Calu3 (cell line): ENCODE measurements around the gene OR9Q1. TPM values are rescaled to one million over a fixed set of nuclear protein-coding genes. Genes with fewer than 3 reads are reported as not detected.

Experiments used
- BruUV-seq: library from RNA; stranded (reverse); fragments of 400-500 nt; replicated peaks from 2 replicates; lab custom pipeline; 2021; lab: Mats Ljungman, UMichigan
- CTCF ChIA-PET: fragments of 300-600 bp; sonication (Branson Sonifier 250); formaldehyde crosslinking; loops from one replicate; lab custom pipeline; 2022; ENCODE audit warnings: antibody characterized with exemption; lab: Charles Lee
- DNase-seq: peaks from one replicate; pipeline ENCODE4 v3.0.0; 2022
- H3K27ac Mint-ChIP-seq: one replicate; pipeline ENCODE4 v1.8.0; 2022; ENCODE audit warnings: mixed read lengths; ENCODE audit not compliant: unreplicated experiment
- H3K27me3 Mint-ChIP-seq: one replicate; pipeline ENCODE4 v1.8.0; 2022; ENCODE audit warnings: mixed read lengths; ENCODE audit not compliant: unreplicated experiment
- H3K36me3 Mint-ChIP-seq: one replicate; pipeline ENCODE4 v1.8.0; 2022; ENCODE audit warnings: mild to moderate bottlenecking, moderate library complexity, mixed read lengths; ENCODE audit not compliant: insufficient read depth, unreplicated experiment
- H3K4me1 Mint-ChIP-seq: one replicate; pipeline ENCODE4 v1.8.0; 2022; ENCODE audit warnings: mild to moderate bottlenecking, low read depth, mixed read lengths; ENCODE audit not compliant: unreplicated experiment
- H3K4me3 Mint-ChIP-seq: one replicate; pipeline ENCODE4 v1.8.0; 2022; ENCODE audit warnings: mild to moderate bottlenecking, low read depth, moderate library complexity, mixed read lengths; ENCODE audit not compliant: unreplicated experiment
- H3K9me3 Mint-ChIP-seq: one replicate; pipeline ENCODE4 v1.8.0; 2022; ENCODE audit warnings: low read depth, mixed read lengths; ENCODE audit not compliant: unreplicated experiment
- intact Hi-C: fragments of 100-400 bp; cut with micrococcal nuclease; formaldehyde crosslinking; loops from one replicate; pipeline ENCODE4 v1.10.0; 2022; ENCODE audit not compliant: unreplicated experiment
- total RNA-seq: library from RNA; stranded (reverse); gene quantifications from 2 replicates; pipeline ENCODE4 v1.2.3, GENCODE V29; 2022
- TF ChIP-seq, protein P1 (sequence below): fragments of 200-600 bp; IDR thresholded peaks from one replicate; pipeline ENCODE4 v1.8.0; 2022; ENCODE audit warnings: antibody characterized with exemption; ENCODE audit not compliant: unreplicated experiment

The OR9Q1 gene
- total RNA-seq, 1 experiment from 2014 or later: not detected

DNA sequence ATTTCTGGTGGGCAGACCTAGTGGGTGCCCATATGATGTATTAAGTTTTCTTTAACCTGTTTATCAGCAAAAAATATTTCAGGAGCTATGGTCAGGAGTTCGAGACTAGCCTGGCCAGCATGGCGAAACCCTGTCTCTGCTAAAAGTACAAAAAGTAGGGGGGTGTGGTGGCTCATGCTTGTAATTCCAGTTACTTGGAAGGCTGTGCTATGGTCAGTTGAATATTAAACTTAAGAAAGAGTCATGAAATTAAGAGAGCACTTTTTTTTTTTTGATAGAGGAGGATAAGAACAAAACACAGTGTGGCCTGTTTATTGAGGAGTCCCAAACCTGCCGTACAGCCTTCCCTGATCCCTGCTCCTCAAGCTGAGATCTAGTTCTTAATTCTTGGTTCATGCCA lies 36.9 kb downstream of the OR9Q1 start:
- intact Hi-C loops: loop anchor here (10.0 kb wide), 1 partner anchor 454 kb away; no protein-coding TSS in a partner anchor
- Mint-ChIP-seq H3K4me1 (peaks cover 55% of the 10 kb centered on the region), H3K9me3 (peaks cover 4% of the 10 kb centered on the region), H3K27ac (peak overlapping the region; percentile 53), H3K4me3 (no peak overlapping the region), H3K36me3 (no peaks in the 10 kb centered on the region), H3K27me3 (no peaks in the 10 kb centered on the region)
- CTCF ChIA-PET: interaction anchor here (0.6 to 1.4 kb wide), 2 partner anchors 240 to 309 kb away, joined by 3 to 4 read pairs; partner anchors contain the start of gene BTBD18
- no TSS peak for BruUV-seq
- TF ChIP-seq, protein P1, sequence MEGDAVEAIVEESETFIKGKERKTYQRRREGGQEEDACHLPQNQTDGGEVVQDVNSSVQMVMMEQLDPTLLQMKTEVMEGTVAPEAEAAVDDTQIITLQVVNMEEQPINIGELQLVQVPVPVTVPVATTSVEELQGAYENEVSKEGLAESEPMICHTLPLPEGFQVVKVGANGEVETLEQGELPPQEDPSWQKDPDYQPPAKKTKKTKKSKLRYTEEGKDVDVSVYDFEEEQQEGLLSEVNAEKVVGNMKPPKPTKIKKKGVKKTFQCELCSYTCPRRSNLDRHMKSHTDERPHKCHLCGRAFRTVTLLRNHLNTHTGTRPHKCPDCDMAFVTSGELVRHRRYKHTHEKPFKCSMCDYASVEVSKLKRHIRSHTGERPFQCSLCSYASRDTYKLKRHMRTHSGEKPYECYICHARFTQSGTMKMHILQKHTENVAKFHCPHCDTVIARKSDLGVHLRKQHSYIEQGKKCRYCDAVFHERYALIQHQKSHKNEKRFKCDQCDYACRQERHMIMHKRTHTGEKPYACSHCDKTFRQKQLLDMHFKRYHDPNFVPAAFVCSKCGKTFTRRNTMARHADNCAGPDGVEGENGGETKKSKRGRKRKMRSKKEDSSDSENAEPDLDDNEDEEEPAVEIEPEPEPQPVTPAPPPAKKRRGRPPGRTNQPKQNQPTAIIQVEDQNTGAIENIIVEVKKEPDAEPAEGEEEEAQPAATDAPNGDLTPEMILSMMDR: no peak
- peak; percentile 14 for DNase-seq

DNA sequence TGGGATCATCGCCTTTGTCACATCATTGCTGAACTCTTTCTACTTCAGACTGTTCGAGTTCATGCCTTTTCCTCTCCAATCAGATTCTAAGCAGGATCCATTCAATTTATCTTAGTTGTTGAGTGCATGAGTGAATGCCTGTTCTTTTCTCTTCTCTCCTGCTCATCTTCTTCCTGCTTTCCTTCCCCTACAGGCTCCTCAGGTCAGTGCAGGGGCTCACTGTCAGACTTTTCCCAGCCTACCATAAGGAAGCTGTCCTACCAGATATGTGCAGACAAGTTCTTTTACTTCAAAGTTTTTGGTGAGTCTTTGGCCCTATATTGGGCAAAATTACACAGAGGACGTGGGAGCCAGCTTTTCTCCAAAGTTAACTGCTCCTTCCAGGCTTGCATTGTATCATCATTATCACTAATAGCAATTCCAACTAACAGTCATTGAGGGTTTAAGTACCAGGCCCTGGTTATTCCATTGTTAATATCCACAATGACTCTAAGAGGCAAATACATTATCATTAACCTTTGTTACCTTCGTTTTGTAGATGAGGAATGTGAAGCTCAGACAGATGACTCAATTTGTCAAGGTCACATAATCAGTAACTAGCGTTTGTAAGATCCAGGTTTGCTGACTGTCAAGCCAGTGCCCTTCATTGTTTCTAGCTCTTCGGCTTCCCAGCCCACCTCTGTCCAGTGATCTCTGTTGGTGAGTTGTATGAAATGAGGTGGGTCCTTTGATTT lies 37.4 kb downstream of the OR9Q1 start:
- CTCF ChIA-PET: interaction anchor here (0.6 to 1.1 kb wide), 3 partner anchors 225 to 876 kb away, joined by 3 to 6 read pairs (median 3); no protein-coding TSS in a partner anchor
- H3K27ac Mint-ChIP-seq: peak overlapping the region; percentile 53

DNA sequence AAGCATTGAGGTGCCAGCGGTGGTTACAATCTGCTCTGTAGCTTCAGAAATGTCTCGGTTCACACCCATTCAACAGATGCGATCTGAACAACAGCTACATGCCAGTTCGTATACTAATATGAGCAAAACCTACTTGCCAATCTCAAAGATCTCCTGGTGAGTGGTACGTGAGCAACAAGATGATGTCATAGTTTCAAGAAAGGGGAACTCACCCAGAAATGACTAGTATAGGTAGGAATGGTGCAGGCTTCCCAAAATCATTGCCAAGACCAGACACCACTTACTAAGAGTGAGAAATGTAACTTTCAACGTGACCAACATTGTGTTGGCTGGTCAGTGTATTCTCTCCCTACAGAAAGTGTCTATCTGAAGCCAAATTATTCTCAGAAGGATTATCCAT lies 38.1 kb downstream of the OR9Q1 start:
- DNase-seq: no peak
- TF ChIP-seq, protein P1: no peak
- no TSS peak for BruUV-seq
- intact Hi-C loops: loop anchor here (2.0 to 10.0 kb wide), 2 partner anchors 159 to 453 kb away; no protein-coding TSS in a partner anchor
- Mint-ChIP-seq H3K4me3 (no peak overlapping the region), H3K9me3 (no peaks in the 10 kb centered on the region), H3K27me3 (no peaks in the 10 kb centered on the region), H3K4me1 (peaks cover 55% of the 10 kb centered on the region), H3K27ac (no peak overlapping the region), H3K36me3 (no peaks in the 10 kb centered on the region)
- CTCF ChIA-PET: interaction anchor here (0.6 to 1.1 kb wide), 2 partner anchors 225 to 876 kb away, joined by 3 to 6 read pairs; no protein-coding TSS in a partner anchor

More for the DNA sequence above, 37.4 kb downstream of the OR9Q1 start:
- Mint-ChIP-seq H3K27me3 (no peaks in the 10 kb centered on the region), H3K36me3 (no peaks in the 10 kb centered on the region), H3K4me1 (peaks cover 55% of the 10 kb centered on the region), H3K9me3 (peaks cover under 1% of the 10 kb centered on the region), H3K4me3 (no peak overlapping the region)
- intact Hi-C loops: loop anchor here (10.0 kb wide), 1 partner anchor 454 kb away; no protein-coding TSS in a partner anchor
- no peak for DNase-seq
- no TSS peak for BruUV-seq
- TF ChIP-seq, protein P1: no peak

DNA sequence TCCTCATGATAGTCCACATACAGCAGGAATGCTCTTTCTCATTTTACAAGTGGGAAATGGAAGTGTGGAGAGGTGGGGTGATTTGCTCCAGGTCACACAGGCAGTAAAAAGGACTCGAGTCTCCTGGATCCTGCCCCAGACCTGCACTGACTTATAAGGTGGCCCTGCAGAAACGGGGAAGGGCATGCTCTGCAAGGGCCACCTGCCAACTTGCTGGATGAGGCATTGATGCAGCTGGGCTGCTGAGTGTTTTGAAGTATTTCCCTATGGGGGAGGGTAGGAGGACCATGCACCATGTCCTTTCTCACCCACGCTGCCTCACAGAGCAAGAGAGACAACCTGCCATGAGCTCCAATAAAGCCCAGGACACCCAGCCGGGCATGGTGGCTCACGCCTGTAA lies 44.0 kb downstream of the OR9Q1 start:
- Mint-ChIP-seq H3K27me3 (no peaks in the 10 kb centered on the region), H3K4me3 (no peak overlapping the region), H3K9me3 (no peaks in the 10 kb centered on the region), H3K4me1 (peaks cover 10% of the 10 kb centered on the region), H3K27ac (no peak overlapping the region), H3K36me3 (no peaks in the 10 kb centered on the region)
- CTCF ChIA-PET: interaction anchor here (0.7 kb wide), 3 partner anchors 39 to 499 kb away, joined by 3 to 4 read pairs (median 4); no protein-coding TSS in a partner anchor
- TF ChIP-seq, protein P1: no peak
- intact Hi-C loops: loop anchor here (10.0 kb wide), 1 partner anchor 447 kb away; no protein-coding TSS in a partner anchor
- BruUV-seq: no TSS peak
- DNase-seq: no peak
